Activated CD4-positive, alpha-beta T cell treated with anti-CD3 and anti-CD28 coated beads for 36 hours (primary cell): ENCODE data around the gene CHST11. TPM values are rescaled to one million over a fixed set of nuclear protein-coding genes. Genes with fewer than 3 reads are reported as not detected.

Experiments used
- ATAC-seq: fragments of 200-7000 bp; cut with Tn5 transposase; one replicate; pipeline ENCODE4 v1.10.0; 2021; ENCODE audit warnings: mild to moderate bottlenecking, moderate library complexity
- CTCF ChIA-PET: fragments of 350-600 bp; sonication (Branson Sonifier 250); formaldehyde crosslinking; loops from one replicate; lab custom pipeline; 2021; ENCODE audit warnings: antibody characterized with exemption; lab: Charles Lee
- POLR2A ChIA-PET: fragments of 350-600 bp; sonication (Branson Sonifier 250); formaldehyde crosslinking; loops from one replicate; lab custom pipeline; 2021; ENCODE audit warnings: antibody characterized with exemption, inconsistent platforms; lab: Charles Lee
- DNase-seq: peaks from one replicate; pipeline ENCODE4 v3.0.0-alpha.2; 2020
- H3K27ac Mint-ChIP-seq: one replicate; pipeline ENCODE4 v1.8.0; 2021; ENCODE audit warnings: mixed read lengths
- H3K27me3 Mint-ChIP-seq: one replicate; pipeline ENCODE4 v1.8.0; 2021; ENCODE audit warnings: mixed read lengths
- H3K36me3 Mint-ChIP-seq: one replicate; pipeline ENCODE4 v1.8.0; 2021; ENCODE audit warnings: low read depth, mixed read lengths
- H3K4me1 Mint-ChIP-seq: one replicate; pipeline ENCODE4 v1.8.0; 2021; ENCODE audit warnings: mixed read lengths
- H3K4me3 Mint-ChIP-seq: one replicate; pipeline ENCODE4 v1.8.0; 2021; ENCODE audit warnings: mild to moderate bottlenecking, moderate library complexity, mixed read lengths
- H3K9me3 Mint-ChIP-seq: one replicate; pipeline ENCODE4 v1.8.0; 2021; ENCODE audit warnings: low read depth, mixed read lengths
- intact Hi-C, 2 experiments: fragments of 100-400 bp; cut with DNase I in 1 of 2; cut with micrococcal nuclease in 1 of 2; formaldehyde crosslinking; loops; one replicate each; pipeline versions ENCODE4 v1.14.2 to v1.15.1; 2022 to 2024; cut with DNase I, micrococcal nuclease
- total RNA-seq, 2 experiments: library from RNA; stranded (reverse); gene quantifications; one replicate each; pipeline ENCODE4 v1.2.3, GENCODE V29; 2021

CHST11 gene
- total RNA-seq, 2 experiments from 2014 or later = 33.3 to 33.6 TPM

DNA sequence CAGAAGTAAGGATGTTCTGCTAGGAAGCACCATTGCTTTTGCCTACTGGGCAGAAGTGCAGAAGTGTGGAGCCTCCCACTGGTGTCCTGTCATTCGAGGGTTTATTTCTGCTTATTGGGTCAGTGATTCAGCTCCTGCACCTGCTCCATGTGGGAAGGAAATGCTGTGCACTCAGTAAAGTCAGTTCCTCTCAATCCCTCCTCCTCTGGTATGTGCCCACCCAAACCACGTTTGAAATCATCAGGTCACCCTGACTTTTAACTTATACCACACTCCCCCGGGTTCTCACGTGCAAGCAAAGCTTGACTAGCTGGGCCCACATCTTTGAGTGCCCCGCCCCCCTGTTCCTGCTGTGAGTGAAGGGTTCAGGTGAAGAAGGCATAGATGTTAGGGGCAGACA is 223.7 kb downstream of the CHST11 start:
- peak overlapping the region; percentile 80 for H3K27ac Mint-ChIP-seq
- intact Hi-C loops = loop anchor here (1.0 to 5.0 kb wide), 8 partner anchors 113 to 393 kb away; partner anchors contain the start of gene SLC41A2 (in 1 of the 2)
- no peak overlapping the region for H3K4me3 Mint-ChIP-seq
- DNase-seq = peak; percentile 57
- H3K27me3 Mint-ChIP-seq = no peaks in the 10 kb centered on the region
- CTCF ChIA-PET = interaction anchor here (0.5 to 4.2 kb wide), 3 partner anchors 14 to 298 kb away, joined by 3 to 19 read pairs (median 6); no protein-coding TSS in a partner anchor
- H3K4me1 Mint-ChIP-seq = peaks cover 55% of the 10 kb centered on the region
- H3K36me3 Mint-ChIP-seq = no peaks in the 10 kb centered on the region
- no peaks in the 10 kb centered on the region for H3K9me3 Mint-ChIP-seq
- ATAC-seq = no peak
- POLR2A ChIA-PET = interaction anchor here (1.8 kb wide), 1 partner anchor 15 kb away, joined by 5 read pairs; no protein-coding TSS in a partner anchor

DNA sequence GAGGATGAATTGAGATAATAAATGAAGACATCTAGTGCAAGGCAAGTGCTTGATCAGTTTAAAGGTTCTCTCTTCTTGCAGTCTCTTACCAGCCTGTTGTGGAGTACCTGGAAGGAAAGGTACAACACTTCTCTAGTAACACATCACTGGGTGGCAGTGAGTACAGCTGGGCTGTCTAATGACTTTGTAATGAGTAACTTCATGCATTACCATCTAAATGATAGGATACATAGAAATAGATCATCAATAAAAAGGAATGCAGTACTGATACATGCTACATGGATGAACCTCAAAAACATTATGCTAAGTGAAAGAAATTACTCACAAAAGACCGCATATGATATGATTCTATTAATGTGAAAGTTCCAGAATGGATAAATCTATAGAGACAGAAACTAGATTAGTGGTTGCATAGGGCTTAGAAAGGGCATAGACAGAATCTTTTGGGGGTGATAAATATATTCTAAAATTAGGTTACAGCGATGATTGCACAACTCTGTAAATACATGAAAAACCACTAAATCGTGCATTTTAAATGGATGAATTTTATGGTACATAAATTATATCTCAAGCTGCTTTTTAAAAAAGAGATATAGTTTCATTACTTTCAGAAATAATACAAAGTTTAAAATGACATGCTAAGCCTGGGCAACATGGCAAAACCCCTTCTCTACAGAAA is 224.4 kb downstream of the CHST11 start:
- Mint-ChIP-seq H3K9me3 (no peaks in the 10 kb centered on the region), H3K4me3 (no peak overlapping the region), H3K36me3 (no peaks in the 10 kb centered on the region), H3K27ac (peak overlapping the region; percentile 80), H3K4me1 (peaks cover 61% of the 10 kb centered on the region), H3K27me3 (no peaks in the 10 kb centered on the region)
- CTCF ChIA-PET = interaction anchor here (4.2 kb wide), 1 partner anchor 14 kb away, joined by 19 read pairs; no protein-coding TSS in a partner anchor
- intact Hi-C loops = loop anchor here (2.0 to 5.0 kb wide), 5 partner anchors 114 to 394 kb away; partner anchors contain the start of gene SLC41A2 (in 1 of the 2)
- POLR2A ChIA-PET = interaction anchor here (1.8 kb wide), 1 partner anchor 14 kb away, joined by 5 read pairs; no protein-coding TSS in a partner anchor
- ATAC-seq (peak; percentile 34), DNase-seq (no peak)

DNA sequence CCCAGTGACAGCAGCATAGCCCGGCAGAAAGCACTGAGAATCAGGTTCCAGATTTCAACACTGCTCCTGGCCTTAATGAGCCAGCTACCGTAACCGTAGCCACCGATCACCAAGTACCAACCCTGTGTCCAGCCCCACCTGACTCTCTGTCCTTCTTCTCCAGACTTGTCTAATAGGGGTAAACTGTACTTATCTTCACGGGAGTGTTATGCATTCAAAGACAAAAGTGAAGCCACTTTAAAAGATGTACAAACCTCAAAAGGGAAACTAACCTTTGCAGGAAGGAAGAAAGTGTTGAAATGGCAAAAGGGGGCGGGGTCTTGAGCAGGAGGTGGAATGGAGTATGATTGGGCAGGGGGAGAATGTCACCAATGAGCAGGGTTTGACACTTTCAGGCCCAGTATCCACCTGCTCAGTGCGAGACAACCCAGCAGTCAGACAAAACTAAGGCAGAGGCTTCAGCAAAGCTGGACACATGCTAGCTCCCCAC is 226.1 kb downstream of the CHST11 start:
- DNase-seq (peak; percentile 88), ATAC-seq (peak; percentile 82)
- Mint-ChIP-seq H3K36me3 (peaks cover 1% of the 10 kb centered on the region), H3K27ac (peak overlapping the region; percentile 93), H3K27me3 (no peaks in the 10 kb centered on the region), H3K9me3 (no peaks in the 10 kb centered on the region), H3K4me3 (peak overlapping the region; percentile 76), H3K4me1 (peaks cover 76% of the 10 kb centered on the region)
- ChIA-PET POLR2A (interaction anchor here (1.0 kb wide), 1 partner anchor 13 kb away, joined by 3 read pairs; no protein-coding TSS in a partner anchor), CTCF (interaction anchor here (1.1 to 4.2 kb wide), 3 partner anchors 12 to 301 kb away, joined by 4 to 19 read pairs (median 6); no protein-coding TSS in a partner anchor)
- intact Hi-C loops = loop anchor here (1.0 to 5.0 kb wide), 5 partner anchors 12 to 424 kb away; partner anchors contain the start of gene WASHC4 (in 1 of the 2)

DNA sequence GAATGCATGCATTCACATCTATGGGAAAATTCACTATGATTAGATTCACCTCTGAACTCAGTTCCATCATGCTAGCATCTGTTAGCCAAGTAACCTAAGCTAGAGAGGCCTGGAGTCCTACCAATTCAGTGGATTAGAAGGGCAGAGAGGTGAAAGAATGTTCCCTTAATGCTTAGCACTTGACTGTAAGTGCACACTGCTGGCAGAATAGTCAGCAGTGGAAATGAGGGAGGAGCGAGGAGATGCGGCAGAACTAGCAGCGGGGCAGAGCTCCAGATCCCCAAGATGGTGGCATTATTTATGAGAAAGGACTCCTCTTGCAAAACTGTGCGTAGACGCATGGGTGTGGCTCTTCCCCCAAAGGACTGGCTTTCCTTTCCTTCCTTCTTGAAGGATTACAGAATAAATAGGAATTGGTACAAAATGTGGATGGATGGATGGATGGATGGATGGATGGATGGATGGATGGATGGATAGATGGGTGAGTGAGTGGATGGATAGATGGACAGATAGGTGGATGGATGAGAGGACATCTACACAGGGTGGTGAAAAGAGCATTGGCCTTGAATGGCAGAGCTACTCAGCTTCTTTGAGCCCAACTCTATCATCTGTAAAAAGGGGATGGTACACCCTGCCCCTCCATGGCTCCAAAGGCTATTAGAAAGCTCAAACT is 227.2 kb downstream of the CHST11 start:
- H3K27me3 Mint-ChIP-seq = no peaks in the 10 kb centered on the region
- ChIA-PET CTCF (interaction anchor here (1.1 to 4.2 kb wide), 3 partner anchors 11 to 302 kb away, joined by 4 to 19 read pairs (median 6); no protein-coding TSS in a partner anchor), POLR2A (interaction anchor here (1.4 kb wide), 1 partner anchor 11 kb away, joined by 5 read pairs; no protein-coding TSS in a partner anchor)
- intact Hi-C loops = loop anchor here (1.0 to 5.0 kb wide), 5 partner anchors 11 to 423 kb away; partner anchors contain the start of gene WASHC4 (in 1 of the 2)
- DNase-seq = no peak
- no peak for ATAC-seq
- H3K36me3 Mint-ChIP-seq = peaks cover 1% of the 10 kb centered on the region
- no peak overlapping the region for H3K4me3 Mint-ChIP-seq
- no peaks in the 10 kb centered on the region for H3K9me3 Mint-ChIP-seq
- peaks cover 84% of the 10 kb centered on the region for H3K4me1 Mint-ChIP-seq
- peak overlapping the region; percentile 93 for H3K27ac Mint-ChIP-seq

DNA sequence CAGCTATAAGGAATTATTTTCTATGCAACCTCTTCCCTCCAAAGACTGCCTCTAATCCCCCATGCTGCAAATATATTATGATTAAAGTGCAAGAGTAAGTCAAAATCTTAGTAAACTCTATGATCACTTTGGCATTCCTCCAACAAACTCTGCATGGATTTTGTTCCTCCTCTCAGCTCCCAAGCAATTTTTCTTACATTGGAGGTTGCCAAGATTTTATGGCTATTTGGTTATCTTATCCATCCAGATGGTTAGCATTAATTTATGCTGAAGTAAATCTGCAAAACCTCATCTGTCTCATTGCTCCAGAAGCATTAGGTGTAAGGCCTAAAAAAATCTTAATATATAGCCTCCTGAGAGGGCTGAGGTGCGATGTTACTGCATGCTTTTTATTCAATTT is 228.1 kb downstream of the CHST11 start:
- Mint-ChIP-seq H3K27me3 (no peaks in the 10 kb centered on the region), H3K27ac (no peak overlapping the region), H3K4me1 (peaks cover 83% of the 10 kb centered on the region), H3K36me3 (peaks cover 1% of the 10 kb centered on the region), H3K4me3 (no peak overlapping the region), H3K9me3 (no peaks in the 10 kb centered on the region)
- DNase-seq = no peak
- ATAC-seq = no peak
- intact Hi-C loops = loop anchor here (5.0 kb wide), 3 partner anchors 118 to 398 kb away; no protein-coding TSS in a partner anchor
- CTCF ChIA-PET = no interaction called here
- POLR2A ChIA-PET = interaction anchor here (1.4 kb wide), 1 partner anchor 11 kb away, joined by 5 read pairs; no protein-coding TSS in a partner anchor

DNA sequence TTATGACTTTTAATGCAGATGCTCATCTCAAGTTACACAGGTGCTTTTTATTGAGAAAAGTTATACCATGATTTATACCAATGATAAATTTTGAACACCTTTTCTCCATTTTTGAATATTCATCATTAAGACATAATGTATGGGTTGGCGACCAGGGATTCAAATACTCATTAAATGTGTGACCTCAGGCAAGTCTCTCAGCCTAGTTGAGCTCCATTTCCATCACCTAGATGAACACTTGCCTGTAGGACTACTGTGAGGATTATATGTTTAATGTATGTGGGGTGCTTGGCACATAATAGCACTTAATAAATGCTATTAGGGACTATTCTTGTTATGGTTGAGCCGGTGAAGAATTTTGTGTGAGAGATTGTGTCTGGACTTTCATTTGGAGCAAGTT is 228.6 kb downstream of the CHST11 start:
- peaks cover 78% of the 10 kb centered on the region for H3K4me1 Mint-ChIP-seq
- H3K27ac Mint-ChIP-seq = peak overlapping the region; percentile 76
- no peaks in the 10 kb centered on the region for H3K9me3 Mint-ChIP-seq
- intact Hi-C loops = no loop called here
- DNase-seq (no peak), ATAC-seq (no peak)
- ChIA-PET CTCF (no interaction called here), POLR2A (no interaction called here)
- H3K27me3 Mint-ChIP-seq = no peaks in the 10 kb centered on the region
- H3K4me3 Mint-ChIP-seq = no peak overlapping the region
- peaks cover 1% of the 10 kb centered on the region for H3K36me3 Mint-ChIP-seq

DNA sequence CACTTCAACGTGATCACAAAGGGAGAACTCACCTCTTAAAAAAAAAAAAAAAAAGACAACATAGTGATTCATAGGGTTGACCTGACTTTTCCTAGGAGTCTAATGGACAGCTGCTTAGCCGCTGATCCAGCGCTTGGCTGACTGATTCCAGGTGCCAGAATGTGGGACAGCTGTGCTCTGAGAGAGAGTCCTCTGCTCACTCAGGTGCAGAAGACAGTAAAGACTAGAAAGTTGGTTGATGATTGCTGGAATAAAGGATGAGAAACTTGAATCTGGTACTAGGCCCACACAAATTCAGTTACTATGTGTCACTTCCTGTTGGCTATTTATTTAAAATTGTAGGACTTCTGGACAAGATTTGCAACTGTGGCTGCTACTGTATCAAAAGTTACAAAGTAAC is 229.4 kb downstream of the CHST11 start:
- peaks cover 73% of the 10 kb centered on the region for H3K4me1 Mint-ChIP-seq
- intact Hi-C loops = loop anchor here in 1 of 2 experiments (2.0 kb wide), 1 partner anchor 15 kb away; no protein-coding TSS in a partner anchor
- no peaks in the 10 kb centered on the region for H3K9me3 Mint-ChIP-seq
- no peak for ATAC-seq
- DNase-seq = no peak
- H3K4me3 Mint-ChIP-seq = no peak overlapping the region
- CTCF ChIA-PET = interaction anchor here (0.5 kb wide), 1 partner anchor 1587 kb away, joined by 3 read pairs; no protein-coding TSS in a partner anchor
- peaks cover 1% of the 10 kb centered on the region for H3K36me3 Mint-ChIP-seq
- POLR2A ChIA-PET = no interaction called here
- H3K27ac Mint-ChIP-seq = peak overlapping the region; percentile 39
- no peaks in the 10 kb centered on the region for H3K27me3 Mint-ChIP-seq

DNA sequence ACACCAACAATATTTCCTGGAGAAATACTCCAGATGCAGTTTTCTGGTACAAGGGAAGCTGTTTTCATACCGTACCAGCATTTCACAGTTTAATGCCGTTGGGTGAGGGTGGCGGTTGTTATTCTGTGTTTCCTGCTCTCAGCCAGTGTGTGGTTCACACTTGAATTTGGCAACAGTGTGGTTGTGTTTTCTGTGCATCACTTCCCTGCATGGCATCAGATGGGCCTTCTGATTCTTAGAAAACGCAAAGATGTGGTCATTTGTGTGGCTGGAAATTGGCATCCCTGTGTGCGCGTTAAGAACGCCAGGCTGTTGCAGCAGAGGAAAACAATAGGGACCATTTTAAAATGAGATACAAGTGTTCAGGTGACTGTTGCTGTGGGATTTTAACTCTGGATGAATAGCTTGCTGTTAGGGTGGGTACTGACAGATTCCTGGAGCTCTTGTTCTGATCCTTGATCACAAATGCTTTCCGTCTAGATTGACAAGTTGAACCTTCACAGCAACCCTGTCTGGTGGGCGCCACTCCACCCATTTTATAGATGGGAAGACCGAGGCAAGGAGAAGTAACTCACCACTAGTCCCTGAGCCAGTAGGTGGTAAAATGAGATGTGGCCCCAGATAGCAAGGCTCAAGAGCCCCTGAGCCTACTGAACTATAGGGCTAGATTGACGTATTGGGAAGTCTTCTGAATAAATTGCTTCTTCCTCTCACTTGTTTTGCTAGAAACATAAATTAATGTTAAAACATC is 231.2 kb downstream of the CHST11 start:
- peak; percentile 73 for DNase-seq
- intact Hi-C loops = loop anchor here in 1 of 2 experiments (1.0 to 2.0 kb wide), 2 partner anchors 7 to 17 kb away; no protein-coding TSS in a partner anchor
- Mint-ChIP-seq H3K27me3 (no peaks in the 10 kb centered on the region), H3K36me3 (peaks cover 4% of the 10 kb centered on the region), H3K4me3 (no peak overlapping the region), H3K27ac (peak overlapping the region; percentile 79), H3K9me3 (peaks cover 2% of the 10 kb centered on the region), H3K4me1 (peaks cover 60% of the 10 kb centered on the region)
- POLR2A ChIA-PET = interaction anchor here (0.7 to 1.0 kb wide), 2 partner anchors 17 to 229 kb away, joined by 3 to 4 read pairs; no protein-coding TSS in a partner anchor
- ATAC-seq = peak; percentile 65
- CTCF ChIA-PET = interaction anchor here (0.7 to 1.2 kb wide), 5 partner anchors 8 to 306 kb away, joined by 3 read pairs; no protein-coding TSS in a partner anchor

DNA sequence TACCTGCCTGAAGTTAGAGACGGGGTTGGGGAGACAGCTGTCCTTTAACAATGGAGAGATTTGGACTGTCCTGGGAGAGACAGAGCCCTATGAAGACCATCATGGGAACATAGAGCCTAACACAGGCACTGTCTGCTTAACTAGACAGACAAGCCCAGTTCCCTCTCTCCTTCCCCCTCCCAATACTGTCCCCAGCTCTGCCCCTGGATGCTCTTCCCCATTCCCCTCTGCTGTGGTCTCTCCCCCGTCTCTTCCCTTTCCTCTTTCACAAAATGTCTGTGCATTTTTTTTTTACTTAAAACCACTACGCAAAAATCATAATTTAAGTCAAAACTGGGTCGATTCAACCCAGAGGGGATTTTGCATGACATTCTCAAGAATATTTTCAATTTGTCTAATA is 232.9 kb downstream of the CHST11 start:
- POLR2A ChIA-PET = no interaction called here
- Mint-ChIP-seq H3K4me3 (no peak overlapping the region), H3K27ac (peak overlapping the region; percentile 40), H3K9me3 (peaks cover 5% of the 10 kb centered on the region), H3K27me3 (no peaks in the 10 kb centered on the region), H3K36me3 (peaks cover 7% of the 10 kb centered on the region), H3K4me1 (peaks cover 62% of the 10 kb centered on the region)
- no peak for ATAC-seq
- DNase-seq = no peak
- CTCF ChIA-PET = interaction anchor here (0.6 to 1.5 kb wide), 3 partner anchors 17 to 203 kb away, joined by 3 read pairs; no protein-coding TSS in a partner anchor
- intact Hi-C loops = loop anchor here (5.0 to 10.0 kb wide), 2 partner anchors 265 to 547 kb away; partner anchors contain the start of gene SLC41A2 (in 1 of the 2)
